HL-60 (cell line): Measurements from ENCODE around the gene SGTB.

Source experiments
- DNase-seq, 2 experiments: peaks; one replicate each; pipeline ENCODE4 v3.0.0-alpha.2; 2010 to 2020; ENCODE audit warnings: low read depth in 1 of 2, low spot score in 1 of 2
- H3K27ac ChIP-seq: fragments of 250-450 bp; sonication (Bioruptor Pico); replicated peaks from 2 replicates; pipeline ENCODE4 v1.5.1; 2020; ENCODE audit warnings: mild to moderate bottlenecking, moderate library complexity
- H3K27me3 ChIP-seq: fragments of 250-450 bp; sonication (Bioruptor Pico); 2 replicates; pipeline ENCODE4 v1.5.1; 2021; ENCODE audit warnings: mild to moderate bottlenecking, moderate library complexity; ENCODE audit not compliant: insufficient read depth, poor library complexity, severe bottlenecking
- H3K4me3 ChIP-seq: replicated peaks from 2 replicates; pipeline ENCODE4 v1.5.1; 2011; ENCODE audit warnings: mild to moderate bottlenecking, control low read depth, low read length; ENCODE audit not compliant: insufficient read depth
- GABPA ChIP-seq: IDR thresholded peaks from 2 replicates; pipeline ENCODE4 v1.6.1; 2012; ENCODE audit warnings: low read depth
- POLR2AphosphoS5 ChIP-seq: IDR thresholded peaks from 2 replicates; pipeline ENCODE4 v1.6.1; 2012; ENCODE audit warnings: low read depth
- SPI1 ChIP-seq: IDR thresholded peaks from 2 replicates; pipeline ENCODE4 v1.6.1; 2012; ENCODE audit warnings: low read depth, mild to moderate bottlenecking, borderline replicate concordance
- TF ChIP-seq, protein P1 (sequence below): IDR thresholded peaks from 2 replicates; pipeline ENCODE4 v1.6.1; 2012; ENCODE audit warnings: low read depth; ENCODE audit not compliant: insufficient replicate concordance
- TF ChIP-seq, protein P2 (sequence below): IDR thresholded peaks from one replicate; pipeline ENCODE4 v1.5.1; 2011; ENCODE audit warnings: low read length, control low read depth, inconsistent platforms; ENCODE audit not compliant: insufficient read depth

Gene SGTB

DNA sequence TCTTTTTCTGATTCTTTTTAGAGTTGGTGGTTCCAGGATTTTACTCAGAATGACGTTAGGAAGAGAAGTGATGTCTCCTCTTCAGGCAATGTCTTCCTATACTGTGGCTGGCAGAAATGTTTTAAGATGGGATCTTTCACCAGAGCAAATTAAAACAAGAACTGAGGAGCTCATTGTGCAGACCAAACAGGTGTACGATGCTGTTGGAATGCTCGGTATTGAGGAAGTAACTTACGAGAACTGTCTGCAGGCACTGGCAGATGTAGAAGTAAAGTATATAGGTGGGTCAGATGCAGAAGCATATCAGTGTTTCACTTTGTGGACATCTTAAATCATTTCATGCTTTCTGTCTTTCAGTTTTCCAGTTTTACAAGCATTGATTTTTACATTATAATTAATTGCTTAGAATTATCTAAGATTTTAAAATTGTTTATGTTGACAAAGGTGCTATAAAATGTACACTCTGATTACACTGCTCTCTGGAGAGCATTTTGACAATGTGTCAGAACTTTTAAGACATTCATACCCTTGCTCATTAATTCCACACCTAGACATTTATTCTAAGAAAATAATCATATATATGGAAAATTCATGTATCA, 36.7 kb upstream of the SGTB start:
- TF ChIP-seq GABPA (no peak), SPI1 (no peak)
- Histone ChIP-seq H3K27me3 (no peaks in the 10 kb centered on the region), H3K4me3 (no peak overlapping the region), H3K27ac (no peak overlapping the region)
- DNase-seq = no peak

DNA sequence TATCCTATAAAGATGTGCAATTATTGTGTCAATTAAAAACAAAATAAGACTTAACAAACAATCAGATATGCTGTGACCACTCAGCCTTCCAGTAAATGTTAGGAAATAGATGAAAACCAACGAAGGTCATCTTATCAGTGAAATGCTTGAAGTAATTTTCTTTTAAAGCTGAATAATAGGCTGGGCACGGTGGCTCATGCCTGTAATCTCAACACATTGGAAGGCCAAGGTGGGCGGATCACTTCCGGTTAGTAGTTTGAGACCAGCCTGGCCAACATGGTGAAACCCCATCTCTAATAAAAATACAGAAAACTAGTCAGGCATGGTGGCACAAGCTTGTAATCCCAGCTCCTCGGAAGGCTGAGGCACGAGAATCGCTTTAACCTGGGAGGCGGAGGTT, 31.3 kb upstream of the SGTB start:
- TF ChIP-seq, protein P1, sequence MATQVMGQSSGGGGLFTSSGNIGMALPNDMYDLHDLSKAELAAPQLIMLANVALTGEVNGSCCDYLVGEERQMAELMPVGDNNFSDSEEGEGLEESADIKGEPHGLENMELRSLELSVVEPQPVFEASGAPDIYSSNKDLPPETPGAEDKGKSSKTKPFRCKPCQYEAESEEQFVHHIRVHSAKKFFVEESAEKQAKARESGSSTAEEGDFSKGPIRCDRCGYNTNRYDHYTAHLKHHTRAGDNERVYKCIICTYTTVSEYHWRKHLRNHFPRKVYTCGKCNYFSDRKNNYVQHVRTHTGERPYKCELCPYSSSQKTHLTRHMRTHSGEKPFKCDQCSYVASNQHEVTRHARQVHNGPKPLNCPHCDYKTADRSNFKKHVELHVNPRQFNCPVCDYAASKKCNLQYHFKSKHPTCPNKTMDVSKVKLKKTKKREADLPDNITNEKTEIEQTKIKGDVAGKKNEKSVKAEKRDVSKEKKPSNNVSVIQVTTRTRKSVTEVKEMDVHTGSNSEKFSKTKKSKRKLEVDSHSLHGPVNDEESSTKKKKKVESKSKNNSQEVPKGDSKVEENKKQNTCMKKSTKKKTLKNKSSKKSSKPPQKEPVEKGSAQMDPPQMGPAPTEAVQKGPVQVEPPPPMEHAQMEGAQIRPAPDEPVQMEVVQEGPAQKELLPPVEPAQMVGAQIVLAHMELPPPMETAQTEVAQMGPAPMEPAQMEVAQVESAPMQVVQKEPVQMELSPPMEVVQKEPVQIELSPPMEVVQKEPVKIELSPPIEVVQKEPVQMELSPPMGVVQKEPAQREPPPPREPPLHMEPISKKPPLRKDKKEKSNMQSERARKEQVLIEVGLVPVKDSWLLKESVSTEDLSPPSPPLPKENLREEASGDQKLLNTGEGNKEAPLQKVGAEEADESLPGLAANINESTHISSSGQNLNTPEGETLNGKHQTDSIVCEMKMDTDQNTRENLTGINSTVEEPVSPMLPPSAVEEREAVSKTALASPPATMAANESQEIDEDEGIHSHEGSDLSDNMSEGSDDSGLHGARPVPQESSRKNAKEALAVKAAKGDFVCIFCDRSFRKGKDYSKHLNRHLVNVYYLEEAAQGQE = no peak
- no peak for TF ChIP-seq POLR2AphosphoS5
- Histone ChIP-seq H3K27ac (no peak overlapping the region), H3K4me3 (no peak overlapping the region), H3K27me3 (no peaks in the 10 kb centered on the region)
- no peak for DNase-seq

DNA sequence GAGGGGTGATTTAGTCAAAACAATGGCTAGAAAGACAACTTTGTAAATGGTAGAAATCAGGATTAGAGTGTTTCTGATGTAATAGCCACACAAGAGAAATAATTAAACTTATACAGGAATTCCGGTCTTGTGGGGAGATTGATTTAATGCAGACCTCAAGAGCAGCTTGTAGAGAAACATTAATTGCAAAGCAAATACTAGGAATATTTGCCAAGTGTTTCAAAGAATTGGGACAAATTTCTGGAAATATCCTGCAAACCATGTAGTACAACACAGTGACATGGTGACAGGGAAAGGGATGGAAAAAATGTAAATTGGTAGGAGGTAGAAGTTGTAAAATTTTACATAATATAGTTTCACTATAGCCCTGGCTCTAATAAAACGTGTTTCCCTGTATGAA, 29.0 kb upstream of the SGTB start:
- Histone ChIP-seq H3K4me3 (no peak overlapping the region), H3K27ac (no peak overlapping the region), H3K27me3 (no peaks in the 10 kb centered on the region)
- TF ChIP-seq SPI1 (no peak), GABPA (no peak), POLR2AphosphoS5 (no peak)
- TF ChIP-seq, protein P2, sequence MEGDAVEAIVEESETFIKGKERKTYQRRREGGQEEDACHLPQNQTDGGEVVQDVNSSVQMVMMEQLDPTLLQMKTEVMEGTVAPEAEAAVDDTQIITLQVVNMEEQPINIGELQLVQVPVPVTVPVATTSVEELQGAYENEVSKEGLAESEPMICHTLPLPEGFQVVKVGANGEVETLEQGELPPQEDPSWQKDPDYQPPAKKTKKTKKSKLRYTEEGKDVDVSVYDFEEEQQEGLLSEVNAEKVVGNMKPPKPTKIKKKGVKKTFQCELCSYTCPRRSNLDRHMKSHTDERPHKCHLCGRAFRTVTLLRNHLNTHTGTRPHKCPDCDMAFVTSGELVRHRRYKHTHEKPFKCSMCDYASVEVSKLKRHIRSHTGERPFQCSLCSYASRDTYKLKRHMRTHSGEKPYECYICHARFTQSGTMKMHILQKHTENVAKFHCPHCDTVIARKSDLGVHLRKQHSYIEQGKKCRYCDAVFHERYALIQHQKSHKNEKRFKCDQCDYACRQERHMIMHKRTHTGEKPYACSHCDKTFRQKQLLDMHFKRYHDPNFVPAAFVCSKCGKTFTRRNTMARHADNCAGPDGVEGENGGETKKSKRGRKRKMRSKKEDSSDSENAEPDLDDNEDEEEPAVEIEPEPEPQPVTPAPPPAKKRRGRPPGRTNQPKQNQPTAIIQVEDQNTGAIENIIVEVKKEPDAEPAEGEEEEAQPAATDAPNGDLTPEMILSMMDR = no peak
- TF ChIP-seq, protein P1 = no peak
- no peak for DNase-seq

DNA sequence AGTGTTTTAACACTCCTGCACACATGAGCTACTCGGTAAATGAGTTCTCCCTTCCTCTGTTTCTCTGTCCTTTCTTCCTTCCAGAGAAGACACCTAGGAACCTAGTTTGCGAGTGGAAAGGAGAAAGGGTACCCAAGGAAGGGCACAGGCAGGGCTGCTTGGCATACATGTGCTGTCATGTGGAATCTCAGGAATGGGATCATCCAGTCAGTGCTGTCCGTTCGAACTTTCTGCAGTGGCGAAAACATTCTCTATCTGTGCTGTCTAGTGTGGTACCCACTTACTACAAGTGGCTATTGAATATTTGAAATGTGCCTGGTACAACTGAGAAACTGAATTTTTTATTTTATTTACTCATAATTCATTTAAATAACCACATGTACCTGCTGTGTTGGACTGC, 28.0 kb upstream of the SGTB start:
- no peak overlapping the region for H3K4me3 ChIP-seq
- DNase-seq = no peak
- no peak overlapping the region for H3K27ac ChIP-seq
- TF ChIP-seq, protein P2 = no peak
- TF ChIP-seq, protein P1 = no peak
- no peak for TF ChIP-seq POLR2AphosphoS5
- no peaks in the 10 kb centered on the region for H3K27me3 ChIP-seq
